Body of pancreas (tissue), 4 donors: ENCODE data around the gene PLCB1. TPM values are rescaled to one million over a fixed set of nuclear protein-coding genes. Genes with fewer than 3 reads are reported as not detected.
"Not testable (repeated sequence)": the region's sequence is repeated elsewhere in the genome, so short reads cannot be mapped to it uniquely, and the experiment has no call there.

ENCODE experiments used
- ATAC-seq: fragments of 150-250 bp; one replicate; pipeline ENCODE4 v1.9.1; 2016
- DNase-seq, 4 donors: peaks; one replicate each; pipeline ENCODE4 v3.0.0-alpha.2; 2019
- H3K27ac ChIP-seq, 4 donors: fragments of 200-600 bp; sonication (generic); 1 replicate in 3 of 4; 2 replicates in 1 of 4; pipeline versions ENCODE4 v1.5.1 to v1.6.1; 2016 to 2019; ENCODE audit warnings: mild to moderate bottlenecking in 1 of 4, mixed read lengths in 1 of 4, moderate library complexity in 1 of 4
- H3K27me3 ChIP-seq, 2 donors: fragments of 200-600 bp; sonication (generic); one replicate each; pipeline ENCODE4 v1.6.0; 2016; ENCODE audit warnings: mild to moderate bottlenecking in 1 of 2
- H3K36me3 ChIP-seq, 2 donors: fragments of 200-600 bp; sonication (generic); replicated peaks in 1 of 2; 2 replicates each; pipeline ENCODE4 v1.5.1; 2016; ENCODE audit warnings: low read depth in 2 of 2; ENCODE audit not compliant: insufficient read depth in 1 of 2
- H3K4me1 ChIP-seq: fragments of 200-600 bp; sonication (generic); one replicate; pipeline ENCODE4 v1.6.0; 2016
- H3K4me3 ChIP-seq, 2 donors: fragments of 200-600 bp; sonication (generic); 1 replicate in 1 of 2; 2 replicates in 1 of 2; pipeline ENCODE4 v1.5.1; 2016 to 2019
- H3K9me3 ChIP-seq, 3 donors: fragments of 200-600 bp; sonication (generic); 1 replicate in 2 of 3; 2 replicates in 1 of 3; pipeline ENCODE4 v1.5.1; 2016
- POLR2A ChIP-seq, 3 donors: fragments of 450-650 bp; IDR thresholded peaks; one replicate each; pipeline ENCODE4 v1.6.1; 2016; ENCODE audit warnings: antibody characterized with exemption in 3 of 3, mild to moderate bottlenecking in 2 of 3
- WGBS, 2 donors: methylation state at CpG; one replicate each; pipeline ENCODE4 v1.1.5; 2017; 5-methylcytosine and 5-hydroxymethylcytosine counted together
- intact Hi-C: fragments of 100-400 bp; cut with DNase I; formaldehyde crosslinking; loops from one replicate; pipeline ENCODE4 v1.15.1; 2023
- total RNA-seq, 2 donors: library from RNA; depleted of rRNA; stranded (reverse); fragments of >200 nt; gene quantifications; one replicate each; pipeline ENCODE4 v1.1.0, GENCODE V29; 2016
- TF ChIP-seq, protein P1 (sequence below), 7 experiments: fragments of 450-650 bp in 4 of 7; fragments of 200-600 bp in 3 of 7; sonication (generic) in 3 of 7; IDR thresholded peaks; one replicate each; pipeline ENCODE4 v1.5.1; 2016 to 2019; ENCODE audit warnings: antibody characterized with exemption in 7 of 7

The PLCB1 gene
- total RNA-seq, 2 donors from 2014 or later: 32.9 to 46.1 TPM

DNA sequence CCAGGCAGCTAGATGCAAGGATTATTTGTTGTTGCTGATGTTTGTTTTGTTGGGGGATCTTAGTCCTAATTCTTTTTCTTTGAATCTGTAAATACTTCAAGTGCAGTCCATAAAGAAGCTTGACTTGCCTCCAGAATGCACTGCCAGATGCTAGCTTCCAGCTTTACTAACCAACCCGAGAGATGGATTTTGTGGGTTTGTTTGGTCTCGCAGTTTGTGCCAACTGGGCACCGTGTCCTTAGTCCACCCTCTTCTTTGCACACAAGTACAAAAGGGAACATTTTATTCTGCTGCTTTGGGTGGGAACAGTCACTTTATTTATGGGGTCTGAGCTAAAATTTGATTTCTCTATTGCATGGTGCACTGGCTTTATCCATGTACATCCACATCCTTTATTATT lies 212.0 kb downstream of the PLCB1 start:
- DNase-seq (peak in 2 of 4 donors; percentile 23 to 57), ATAC-seq (no peak)
- H3K27ac ChIP-seq: peak overlapping the region in 3 of 4 donors; percentile 18 to 78 (median 72)
- no peaks in the 10 kb centered on the region for H3K9me3 ChIP-seq
- 31 to 34% methylated on average over 3 of the region's 3 CpGs for WGBS, 2 donors
- intact Hi-C loops: no loop called here
- no peaks in the 10 kb centered on the region for H3K27me3 ChIP-seq
- H3K36me3 ChIP-seq: no peaks in the 10 kb centered on the region
- H3K4me1 ChIP-seq: peaks cover 83% of the 10 kb centered on the region
- TF ChIP-seq POLR2A (IDR thresholded peaks at IDR 0.05): no peak
- TF ChIP-seq, protein P1, sequence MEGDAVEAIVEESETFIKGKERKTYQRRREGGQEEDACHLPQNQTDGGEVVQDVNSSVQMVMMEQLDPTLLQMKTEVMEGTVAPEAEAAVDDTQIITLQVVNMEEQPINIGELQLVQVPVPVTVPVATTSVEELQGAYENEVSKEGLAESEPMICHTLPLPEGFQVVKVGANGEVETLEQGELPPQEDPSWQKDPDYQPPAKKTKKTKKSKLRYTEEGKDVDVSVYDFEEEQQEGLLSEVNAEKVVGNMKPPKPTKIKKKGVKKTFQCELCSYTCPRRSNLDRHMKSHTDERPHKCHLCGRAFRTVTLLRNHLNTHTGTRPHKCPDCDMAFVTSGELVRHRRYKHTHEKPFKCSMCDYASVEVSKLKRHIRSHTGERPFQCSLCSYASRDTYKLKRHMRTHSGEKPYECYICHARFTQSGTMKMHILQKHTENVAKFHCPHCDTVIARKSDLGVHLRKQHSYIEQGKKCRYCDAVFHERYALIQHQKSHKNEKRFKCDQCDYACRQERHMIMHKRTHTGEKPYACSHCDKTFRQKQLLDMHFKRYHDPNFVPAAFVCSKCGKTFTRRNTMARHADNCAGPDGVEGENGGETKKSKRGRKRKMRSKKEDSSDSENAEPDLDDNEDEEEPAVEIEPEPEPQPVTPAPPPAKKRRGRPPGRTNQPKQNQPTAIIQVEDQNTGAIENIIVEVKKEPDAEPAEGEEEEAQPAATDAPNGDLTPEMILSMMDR (IDR thresholded peaks at IDR 0.05): no peak
- no peak overlapping the region for H3K4me3 ChIP-seq

DNA sequence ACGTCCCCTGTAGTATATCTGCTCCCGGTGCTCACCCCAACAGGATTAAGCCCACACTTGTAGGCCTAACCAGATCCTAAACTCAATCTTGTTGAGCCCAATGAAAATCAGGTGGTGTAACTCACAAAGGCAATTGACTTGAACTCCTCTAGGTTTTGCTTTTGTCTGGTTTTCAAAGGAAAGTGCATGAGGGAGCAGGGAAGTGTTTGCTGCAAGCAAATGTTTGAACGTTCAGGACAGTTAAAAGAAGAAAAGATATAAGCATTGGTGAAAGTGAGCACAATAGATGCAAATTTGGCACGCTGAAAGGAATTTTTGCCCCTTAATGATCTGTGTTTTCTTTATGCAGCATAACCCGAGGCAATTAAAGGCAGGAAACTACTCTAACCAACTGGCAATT lies 212.6 kb downstream of the PLCB1 start:
- Histone ChIP-seq H3K27me3 (no peaks in the 10 kb centered on the region), H3K4me3 (no peak overlapping the region), H3K27ac (peak overlapping the region in 3 of 4 donors; percentile 18 to 78 (median 72)), H3K9me3 (no peaks in the 10 kb centered on the region), H3K36me3 (no peaks in the 10 kb centered on the region), H3K4me1 (peaks cover 77% of the 10 kb centered on the region)
- no peak for ATAC-seq
- 72 to 73% methylated on average over 5 of the region's 5 CpGs for WGBS, 2 donors
- DNase-seq: no peak
- intact Hi-C loops: no loop called here
- TF ChIP-seq POLR2A (IDR thresholded peaks at IDR 0.05): no peak
- TF ChIP-seq, protein P1 (IDR thresholded peaks at IDR 0.05): no peak

DNA sequence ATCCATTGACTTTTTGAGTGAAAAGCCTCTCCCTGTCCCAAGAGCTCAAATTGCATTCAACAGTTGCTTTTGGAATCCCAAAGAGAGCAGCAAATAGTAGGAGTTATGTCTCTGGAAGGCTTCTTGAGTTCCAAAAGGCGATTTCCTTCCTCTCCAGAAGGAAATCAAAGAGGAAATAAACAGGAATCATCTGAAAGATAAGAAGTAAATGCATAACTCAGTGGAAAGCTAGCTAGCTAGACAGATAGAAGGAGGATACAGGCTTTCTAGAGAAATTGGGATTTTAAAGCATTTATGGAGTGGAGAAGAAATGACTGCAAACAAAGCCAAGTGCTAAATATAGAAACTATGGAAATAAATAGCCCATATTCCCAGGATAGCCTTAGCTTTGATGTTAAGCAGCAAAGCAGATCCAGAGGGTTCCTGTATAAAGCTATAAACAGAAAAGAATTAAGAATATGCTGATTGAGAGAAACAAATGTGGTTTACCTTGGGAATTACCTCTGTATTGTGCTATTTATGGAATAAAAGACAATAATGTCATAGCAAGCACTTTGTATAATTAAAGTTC lies 214.7 kb downstream of the PLCB1 start:
- TF ChIP-seq, protein P1 (IDR thresholded peaks at IDR 0.05): no peak
- TF ChIP-seq POLR2A (IDR thresholded peaks at IDR 0.05): no peak
- Histone ChIP-seq H3K4me3 (no peak overlapping the region), H3K27me3 (no peaks in the 10 kb centered on the region), H3K9me3 (no peaks in the 10 kb centered on the region), H3K36me3 (no peaks in the 10 kb centered on the region), H3K4me1 (peaks cover 67% of the 10 kb centered on the region), H3K27ac (peak overlapping the region in 3 of 4 donors; percentile 15 to 78 (median 16))
- 41 to 44% methylated on average over 1 of the region's 1 CpG for WGBS, 2 donors
- intact Hi-C loops: no loop called here
- ATAC-seq: no peak
- DNase-seq: no peak

DNA sequence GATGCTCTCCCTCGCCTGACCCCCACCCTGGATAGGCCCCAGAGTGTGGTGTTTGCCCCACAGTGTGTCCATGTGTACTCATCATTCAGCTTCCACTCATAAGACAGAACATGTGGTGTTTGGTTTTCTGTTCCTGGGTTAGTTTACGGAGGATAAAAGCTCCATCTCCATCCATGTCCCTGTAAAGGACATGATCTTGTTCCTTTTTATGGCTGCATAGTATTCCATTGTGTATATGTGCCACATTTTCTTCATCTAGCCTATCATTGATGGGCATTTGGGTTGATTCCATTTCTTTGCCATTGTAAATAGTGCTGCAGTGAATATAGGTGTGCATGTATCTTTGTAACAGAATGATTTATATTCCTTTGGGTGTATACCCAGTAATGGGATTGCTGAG lies 218.2 kb downstream of the PLCB1 start:
- H3K36me3 ChIP-seq, H3K27ac ChIP-seq, DNase-seq, intact Hi-C loops, H3K27me3 ChIP-seq, H3K4me3 ChIP-seq, H3K9me3 ChIP-seq, ATAC-seq: not testable (repeated sequence)
- WGBS, 2 donors: 93 to 100% methylated on average over 2 of the region's 2 CpGs
- peaks cover 33% of the 10 kb centered on the region for H3K4me1 ChIP-seq

DNA sequence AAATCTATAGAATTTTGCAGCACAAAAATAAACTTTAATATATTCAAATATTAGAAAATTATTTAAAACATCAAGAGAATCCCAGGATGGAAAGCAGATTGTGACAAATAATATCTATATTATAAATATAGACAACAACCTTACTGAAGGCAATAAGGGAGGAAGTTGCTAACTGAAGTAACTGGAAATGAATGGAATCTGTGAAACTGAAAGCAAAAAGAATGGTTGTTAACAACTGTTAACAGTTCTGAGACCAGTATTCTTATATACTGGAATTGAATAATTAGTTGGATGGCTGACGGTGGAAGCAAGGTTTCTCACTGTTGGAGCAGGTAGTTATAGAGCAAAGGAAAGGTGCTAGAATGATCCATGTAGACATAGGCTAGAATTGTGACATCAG lies 220.4 kb downstream of the PLCB1 start:
- no peak overlapping the region for H3K27ac ChIP-seq
- no peaks in the 10 kb centered on the region for H3K27me3 ChIP-seq
- DNase-seq (no peak), ATAC-seq (no peak)
- H3K4me1 ChIP-seq: peaks cover 11% of the 10 kb centered on the region
- H3K36me3 ChIP-seq: no peaks in the 10 kb centered on the region
- H3K9me3 ChIP-seq: no peaks in the 10 kb centered on the region
- 67 to 93% methylated on average over 1 of the region's 1 CpG for WGBS, 2 donors
- TF ChIP-seq, protein P1 (IDR thresholded peaks at IDR 0.05): no peak
- TF ChIP-seq POLR2A (IDR thresholded peaks at IDR 0.05): no peak
- H3K4me3 ChIP-seq: no peak overlapping the region
- intact Hi-C loops: no loop called here
